Stomach smooth muscle (tissue), 2 donors: ENCODE measurements around the gene MORC2.

Source experiments
- H3K27ac ChIP-seq: one replicate; pipeline ENCODE4 v1.7.0; 2013; ENCODE audit warnings: mild to moderate bottlenecking, low read length, inconsistent platforms
- H3K27me3 ChIP-seq, 2 donors: one replicate each; pipeline ENCODE4 v1.7.0; 2013; ENCODE audit warnings: low read length in 2 of 2; ENCODE audit not compliant: insufficient read depth in 2 of 2, control insufficient read depth in 1 of 2
- H3K36me3 ChIP-seq, 2 donors: one replicate each; pipeline ENCODE4 v1.7.0; 2013; ENCODE audit warnings: low read length in 2 of 2; ENCODE audit not compliant: control insufficient read depth in 2 of 2, insufficient read depth in 2 of 2
- H3K4me1 ChIP-seq: one replicate; pipeline ENCODE4 v1.7.0; 2013; ENCODE audit warnings: low read length; ENCODE audit not compliant: control insufficient read depth, insufficient read depth
- H3K4me3 ChIP-seq, 2 donors: one replicate each; pipeline ENCODE4 v1.7.0; 2013; ENCODE audit warnings: low read length in 2 of 2
- H3K9ac ChIP-seq, 2 donors: one replicate each; pipeline ENCODE4 v1.7.0; 2013; ENCODE audit warnings: low read length in 2 of 2, mild to moderate bottlenecking in 1 of 2
- H3K9me3 ChIP-seq, 2 donors: one replicate each; pipeline ENCODE4 v1.7.0; 2013; ENCODE audit warnings: low read length in 2 of 2; ENCODE audit not compliant: control insufficient read depth in 2 of 2
- donor health status: healthy.
- donor health status: Pancreatic carcinoma.

MORC2 gene

GRCh38 chr22:30880181-30880601, 88.4 kb downstream of the MORC2 start:
- H3K36me3 ChIP-seq = no peaks in the 10 kb centered on the region
- no peaks in the 10 kb centered on the region for H3K4me1 ChIP-seq
- H3K9me3 ChIP-seq = no peaks in the 10 kb centered on the region
- H3K27me3 ChIP-seq = no peaks in the 10 kb centered on the region
- no peak overlapping the region for H3K27ac ChIP-seq
- H3K4me3 ChIP-seq = no peak overlapping the region
- H3K9ac ChIP-seq = no peak overlapping the region

DNA sequence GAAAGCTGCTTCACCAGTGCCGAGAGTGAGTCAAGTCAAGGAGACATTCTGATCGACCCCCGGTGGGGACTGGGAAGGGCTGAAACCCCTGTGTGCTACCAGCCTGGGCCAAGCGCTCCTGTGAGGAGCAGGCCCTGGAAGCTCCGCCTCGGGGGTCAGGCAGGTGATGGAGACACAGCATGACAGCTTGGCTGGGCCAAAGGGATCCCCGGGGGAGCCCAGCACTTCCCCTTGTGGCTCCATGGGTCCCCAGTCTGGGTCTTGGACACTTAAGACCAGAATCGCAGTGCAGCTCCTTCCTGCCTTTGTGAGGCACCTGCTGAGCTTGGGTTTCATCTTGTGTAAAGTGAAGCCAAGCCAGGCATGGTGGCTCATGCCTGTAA, 89.2 kb downstream of the MORC2 start:
- Histone ChIP-seq H3K9ac (no peak overlapping the region), H3K9me3 (no peaks in the 10 kb centered on the region), H3K4me1 (no peaks in the 10 kb centered on the region), H3K36me3 (no peaks in the 10 kb centered on the region), H3K4me3 (no peak overlapping the region), H3K27ac (no peak overlapping the region), H3K27me3 (no peaks in the 10 kb centered on the region)

DNA sequence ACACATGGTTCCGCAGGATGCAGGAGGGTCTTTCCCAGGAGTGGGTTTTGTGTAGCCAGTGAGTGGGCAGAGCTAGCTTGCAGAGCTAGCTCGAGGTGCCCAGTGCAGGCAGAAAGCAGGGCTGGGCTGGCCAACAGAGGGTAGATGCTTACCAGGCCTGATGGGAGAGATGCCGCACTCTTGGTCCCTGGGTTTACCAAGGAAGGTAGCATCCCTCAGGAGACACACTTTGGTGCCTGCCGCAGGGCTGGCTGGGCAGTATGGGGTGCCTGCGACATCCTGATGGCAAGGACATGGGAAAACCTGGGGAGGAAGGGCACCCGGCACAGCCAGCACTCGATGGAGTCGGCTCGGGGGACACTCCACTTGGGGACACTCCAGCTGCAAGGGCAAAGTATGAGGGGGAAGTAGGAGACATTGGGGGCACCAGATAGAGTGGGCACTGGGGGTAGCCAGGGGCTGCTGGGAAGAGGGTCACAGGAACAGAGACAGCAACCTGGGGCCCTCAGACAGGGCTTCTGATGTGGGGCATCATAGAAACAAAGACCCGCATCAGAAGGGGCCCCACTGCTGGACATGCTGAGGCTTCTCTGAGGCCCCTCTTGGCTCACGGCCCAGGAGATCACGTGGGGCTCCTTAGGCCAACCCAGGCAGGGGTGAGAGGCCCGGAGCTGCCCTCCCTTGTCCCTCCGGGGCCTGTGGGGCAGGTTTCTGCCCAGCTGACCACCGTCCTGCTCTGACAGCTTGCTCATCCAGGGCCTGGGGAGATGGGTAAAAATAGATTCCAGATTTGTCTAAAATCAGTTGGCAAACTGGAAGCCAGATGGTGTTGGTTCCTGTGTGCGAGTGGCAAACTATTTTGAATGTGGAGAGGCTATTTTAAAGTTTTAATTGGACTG, 89.8 kb downstream of the MORC2 start:
- Histone ChIP-seq H3K4me3 (no peak overlapping the region), H3K27me3 (no peaks in the 10 kb centered on the region), H3K9ac (no peak overlapping the region), H3K36me3 (no peaks in the 10 kb centered on the region), H3K9me3 (no peaks in the 10 kb centered on the region), H3K4me1 (no peaks in the 10 kb centered on the region), H3K27ac (no peak overlapping the region)

DNA sequence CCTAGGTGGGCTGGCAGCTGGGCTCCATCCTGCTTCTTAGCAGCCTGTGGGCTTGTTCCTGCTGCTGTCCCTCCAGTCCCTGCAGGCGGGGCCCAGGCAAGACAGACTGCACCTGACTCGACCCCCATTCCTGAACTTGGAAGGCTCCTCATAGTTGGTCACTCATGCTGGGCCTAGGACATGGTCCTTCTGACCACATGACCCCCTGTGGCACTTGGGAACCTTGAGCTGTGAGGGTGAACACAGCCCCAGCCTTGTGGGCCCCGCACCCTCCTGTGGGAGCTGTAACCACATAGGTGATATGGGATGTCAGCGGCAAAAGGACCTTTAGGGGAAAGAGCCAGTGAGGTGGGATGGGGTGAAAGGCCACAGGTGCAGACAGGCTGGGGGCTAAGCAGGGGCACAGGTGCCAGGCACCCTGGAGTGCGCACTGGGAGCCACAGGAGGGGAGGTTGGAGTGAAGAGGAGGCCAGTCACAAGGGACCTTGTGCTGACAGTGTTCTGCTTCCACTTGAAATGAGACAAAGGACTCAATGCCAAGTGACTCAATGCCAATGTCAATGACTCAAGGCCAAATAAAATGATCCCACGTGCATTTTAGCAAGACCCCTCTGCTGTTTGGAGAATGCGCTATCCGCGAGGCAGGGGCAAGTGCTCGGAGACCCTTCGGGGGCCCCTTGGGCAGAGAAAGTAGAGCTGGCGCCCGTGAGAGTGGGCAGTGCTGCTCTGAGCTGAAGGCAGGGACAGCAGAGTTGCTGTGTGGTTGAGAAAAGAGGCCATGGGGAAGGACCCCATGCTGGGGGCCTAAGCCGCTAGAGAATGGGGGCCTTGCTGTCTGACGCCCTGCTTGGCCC, 90.7 kb downstream of the MORC2 start:
- Histone ChIP-seq H3K27me3 (no peaks in the 10 kb centered on the region), H3K9me3 (no peaks in the 10 kb centered on the region), H3K4me3 (no peak overlapping the region), H3K4me1 (no peaks in the 10 kb centered on the region), H3K27ac (no peak overlapping the region), H3K36me3 (no peaks in the 10 kb centered on the region), H3K9ac (no peak overlapping the region)

DNA sequence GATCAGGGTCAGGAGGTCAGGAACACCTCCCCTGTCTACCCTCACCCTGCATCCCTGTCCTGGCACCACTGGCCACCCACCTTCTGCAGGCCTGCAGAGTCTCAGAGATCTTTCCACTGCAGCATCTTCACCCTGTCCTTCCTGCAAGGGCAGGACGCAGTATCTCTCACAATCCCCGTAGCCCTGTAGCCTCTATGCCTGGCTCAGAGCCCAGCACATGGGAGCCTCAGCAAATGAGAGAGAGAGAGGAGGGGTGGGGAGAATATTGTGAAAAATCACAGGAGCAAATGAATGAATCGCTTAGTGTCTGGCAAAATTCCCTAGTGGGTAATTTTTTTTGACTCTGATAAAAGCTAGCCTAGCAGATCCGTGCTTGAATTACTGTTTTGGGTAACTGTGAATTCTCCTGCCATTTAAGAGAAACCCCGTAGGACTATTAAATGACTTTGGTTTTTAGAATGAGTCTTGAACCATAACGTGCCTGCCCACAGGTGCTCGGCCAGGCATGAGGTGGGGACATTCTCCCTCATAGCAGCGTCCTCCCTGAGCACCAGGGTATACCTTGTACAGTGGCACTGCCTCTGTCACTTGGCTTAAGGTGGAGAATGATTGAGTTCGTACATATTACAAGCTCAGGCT, 91.5 kb downstream of the MORC2 start:
- no peaks in the 10 kb centered on the region for H3K36me3 ChIP-seq

GRCh38 chr22:30876221-30876751, 92.3 kb downstream of the MORC2 start:
- Histone ChIP-seq H3K9ac (no peak overlapping the region), H3K4me1 (no peaks in the 10 kb centered on the region), H3K27ac (no peak overlapping the region)

More for the DNA sequence above, 91.5 kb downstream of the MORC2 start:
- H3K9me3 ChIP-seq = no peaks in the 10 kb centered on the region
- no peaks in the 10 kb centered on the region for H3K4me1 ChIP-seq
- H3K9ac ChIP-seq = no peak overlapping the region
- H3K27me3 ChIP-seq = no peaks in the 10 kb centered on the region
- H3K4me3 ChIP-seq = no peak overlapping the region
- H3K27ac ChIP-seq = no peak overlapping the region

DNA sequence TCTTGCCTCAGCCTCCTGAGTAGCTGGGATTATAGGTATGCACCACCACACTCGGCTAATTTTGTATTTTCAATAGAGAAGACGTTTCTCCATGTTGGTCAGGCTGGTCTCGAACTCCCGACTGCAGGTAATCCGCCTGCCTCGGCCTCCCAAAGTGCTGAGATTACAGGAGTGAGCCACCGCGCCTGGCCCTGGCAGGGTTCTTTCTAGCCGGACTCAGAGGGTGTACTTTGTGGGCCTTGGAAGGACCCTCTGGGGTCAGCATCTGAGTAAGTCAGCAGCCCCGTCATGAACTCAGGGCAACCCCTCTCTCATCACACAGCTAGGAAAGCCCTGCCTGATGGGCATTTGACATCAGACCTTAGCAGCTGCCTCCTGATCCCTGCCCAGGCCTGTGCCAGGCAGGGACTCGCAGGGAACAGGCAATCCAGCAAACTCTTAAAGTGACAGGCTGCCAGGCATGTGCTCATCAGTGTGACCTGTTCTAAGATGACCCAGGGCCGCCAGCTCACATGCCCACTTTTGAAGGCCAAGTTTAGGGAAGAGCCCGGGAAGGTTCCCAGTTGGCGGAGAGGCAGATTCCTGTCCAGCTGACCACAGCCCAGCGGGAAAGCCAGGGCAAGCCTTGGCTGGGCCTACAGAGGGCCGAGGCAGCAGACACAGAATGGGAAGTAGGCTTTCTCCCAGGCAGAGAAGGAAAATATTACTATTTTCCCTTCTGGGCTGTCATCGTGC, 92.9 kb downstream of the MORC2 start:
- H3K9ac ChIP-seq = no peak overlapping the region
- no peak overlapping the region for H3K4me3 ChIP-seq
- H3K9me3 ChIP-seq = no peaks in the 10 kb centered on the region
- H3K27me3 ChIP-seq = no peaks in the 10 kb centered on the region
- H3K4me1 ChIP-seq = no peaks in the 10 kb centered on the region
- no peak overlapping the region for H3K27ac ChIP-seq
- H3K36me3 ChIP-seq = no peaks in the 10 kb centered on the region

More at GRCh38 chr22:30876221-30876751, 92.3 kb downstream of the MORC2 start:
- no peaks in the 10 kb centered on the region for H3K36me3 ChIP-seq
- no peak overlapping the region for H3K4me3 ChIP-seq
- H3K27me3 ChIP-seq = no peaks in the 10 kb centered on the region
- H3K9me3 ChIP-seq = no peaks in the 10 kb centered on the region
